ENCODE results near the gene PIBF1.
"Not testable (repeated sequence)": the region's sequence is repeated elsewhere in the genome, so short reads cannot be mapped to it uniquely, and the experiment has no call there.

The PIBF1 gene

DNA sequence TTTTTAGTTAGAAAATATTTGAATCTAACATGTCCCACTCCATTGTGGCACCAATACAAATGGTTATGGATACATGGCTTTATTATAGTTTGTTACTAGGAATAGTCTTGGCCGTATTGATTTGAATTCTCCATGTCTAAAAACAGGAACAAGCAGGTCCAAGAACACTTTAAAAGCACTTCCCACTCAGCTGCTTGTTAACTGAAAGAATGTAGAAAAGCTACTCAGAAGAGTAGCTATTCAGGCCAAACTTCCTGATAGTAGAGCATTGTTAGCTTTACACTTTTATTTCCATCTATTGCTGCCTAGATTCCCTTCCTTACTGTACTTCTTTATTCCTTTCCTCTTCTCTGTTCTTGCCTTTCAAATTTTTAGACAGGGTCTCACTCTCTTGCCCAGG lies 6.9 kb downstream of the PIBF1 start:
- no peak for DNase-seq
- no peaks in the 10 kb centered on the region for H3K4me1 ChIP-seq
- no peak overlapping the region for H3K4me3 ChIP-seq (ENCODE audit: low read depth, low read length)
- TF ChIP-seq, protein P1, sequence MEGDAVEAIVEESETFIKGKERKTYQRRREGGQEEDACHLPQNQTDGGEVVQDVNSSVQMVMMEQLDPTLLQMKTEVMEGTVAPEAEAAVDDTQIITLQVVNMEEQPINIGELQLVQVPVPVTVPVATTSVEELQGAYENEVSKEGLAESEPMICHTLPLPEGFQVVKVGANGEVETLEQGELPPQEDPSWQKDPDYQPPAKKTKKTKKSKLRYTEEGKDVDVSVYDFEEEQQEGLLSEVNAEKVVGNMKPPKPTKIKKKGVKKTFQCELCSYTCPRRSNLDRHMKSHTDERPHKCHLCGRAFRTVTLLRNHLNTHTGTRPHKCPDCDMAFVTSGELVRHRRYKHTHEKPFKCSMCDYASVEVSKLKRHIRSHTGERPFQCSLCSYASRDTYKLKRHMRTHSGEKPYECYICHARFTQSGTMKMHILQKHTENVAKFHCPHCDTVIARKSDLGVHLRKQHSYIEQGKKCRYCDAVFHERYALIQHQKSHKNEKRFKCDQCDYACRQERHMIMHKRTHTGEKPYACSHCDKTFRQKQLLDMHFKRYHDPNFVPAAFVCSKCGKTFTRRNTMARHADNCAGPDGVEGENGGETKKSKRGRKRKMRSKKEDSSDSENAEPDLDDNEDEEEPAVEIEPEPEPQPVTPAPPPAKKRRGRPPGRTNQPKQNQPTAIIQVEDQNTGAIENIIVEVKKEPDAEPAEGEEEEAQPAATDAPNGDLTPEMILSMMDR (IDR thresholded peaks at IDR 0.05; ENCODE audit: low read depth, low read length) = no peak
- H3K36me3 ChIP-seq = peaks cover 18% of the 10 kb centered on the region
- H3K27me3 ChIP-seq = no peaks in the 10 kb centered on the region
- no peaks in the 10 kb centered on the region for H3K9me3 ChIP-seq

DNA sequence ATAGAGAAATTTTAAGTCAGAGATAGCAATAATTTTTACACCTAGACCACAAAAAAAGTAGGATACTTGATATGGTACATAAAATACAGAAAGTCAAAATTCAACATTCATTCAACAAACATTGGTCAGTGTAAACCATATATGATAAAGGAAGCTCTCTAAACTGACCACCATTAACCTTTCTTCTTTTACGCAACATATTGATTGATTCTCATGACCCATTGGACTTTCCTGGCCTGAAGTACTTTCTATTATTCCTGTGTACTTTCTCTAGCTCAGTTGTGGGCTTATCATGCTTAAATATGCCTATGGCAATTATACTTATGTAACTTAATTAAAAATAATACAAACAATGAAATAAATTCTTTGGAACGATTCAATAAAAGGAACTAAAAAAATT lies 10.7 kb downstream of the PIBF1 start:
- no peak for DNase-seq

DNA sequence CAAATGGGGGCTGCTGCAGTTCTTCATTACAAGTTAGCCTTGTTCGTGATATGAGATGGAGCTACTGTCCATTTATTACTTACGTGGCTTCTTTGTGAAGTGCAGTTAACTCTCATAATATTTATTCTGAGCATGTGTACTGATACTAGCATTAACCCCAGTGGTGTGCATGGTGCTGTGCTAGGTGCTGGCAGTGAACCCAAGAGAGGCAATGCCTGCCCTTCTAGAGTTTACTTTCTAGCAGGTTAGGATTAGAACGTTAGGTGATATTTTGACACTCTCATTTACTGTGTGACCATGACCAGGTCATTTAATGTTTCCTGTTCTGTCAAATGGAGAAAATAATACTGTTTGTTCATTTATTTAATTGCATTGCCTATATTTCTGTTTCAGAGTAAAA lies 16.9 kb downstream of the PIBF1 start:
- no peak overlapping the region for H3K4me3 ChIP-seq (ENCODE audit: low read depth, low read length)
- TF ChIP-seq, protein P1 (IDR thresholded peaks at IDR 0.05; ENCODE audit: low read depth, low read length) = no peak
- DNase-seq = no peak
- H3K4me1 ChIP-seq = no peaks in the 10 kb centered on the region
- no peaks in the 10 kb centered on the region for H3K27me3 ChIP-seq
- no peaks in the 10 kb centered on the region for H3K9me3 ChIP-seq
- peaks cover 42% of the 10 kb centered on the region for H3K36me3 ChIP-seq

More for the DNA sequence above, 10.7 kb downstream of the PIBF1 start:
- Histone ChIP-seq H3K9me3 (no peaks in the 10 kb centered on the region), H3K27me3 (no peaks in the 10 kb centered on the region), H3K4me1 (no peaks in the 10 kb centered on the region), H3K4me3 (ENCODE audit: low read depth, low read length) (no peak overlapping the region), H3K36me3 (peaks cover 37% of the 10 kb centered on the region)
- TF ChIP-seq, protein P1 (IDR thresholded peaks at IDR 0.05; ENCODE audit: low read depth, low read length) = no peak

DNA sequence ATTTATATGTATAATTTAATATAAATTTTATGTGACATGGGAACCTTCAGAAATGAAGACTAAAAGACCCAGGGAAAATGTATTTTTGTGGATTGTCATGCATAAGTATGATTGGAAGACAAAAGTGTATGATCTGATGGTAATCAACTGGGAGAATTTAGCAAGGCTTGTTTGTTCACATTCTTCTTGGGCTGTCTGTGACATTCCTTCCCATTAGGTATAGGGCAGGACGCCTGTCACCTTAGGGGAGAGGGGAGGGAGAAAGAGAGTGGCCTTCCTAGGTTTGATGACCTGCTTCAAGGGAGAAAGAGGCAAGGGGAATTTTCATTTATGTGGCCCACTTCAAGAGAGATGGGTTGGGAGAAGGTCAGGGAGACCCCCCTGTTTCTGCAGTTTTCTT lies 22.4 kb downstream of the PIBF1 start:
- no peaks in the 10 kb centered on the region for H3K9me3 ChIP-seq
- DNase-seq = no peak
- H3K27me3 ChIP-seq = no peaks in the 10 kb centered on the region
- peaks cover 21% of the 10 kb centered on the region for H3K36me3 ChIP-seq
- H3K4me1 ChIP-seq = no peaks in the 10 kb centered on the region
- H3K4me3 ChIP-seq (ENCODE audit: low read depth, low read length) = no peak overlapping the region
- TF ChIP-seq, protein P1 (IDR thresholded peaks at IDR 0.05; ENCODE audit: low read depth, low read length) = no peak

DNA sequence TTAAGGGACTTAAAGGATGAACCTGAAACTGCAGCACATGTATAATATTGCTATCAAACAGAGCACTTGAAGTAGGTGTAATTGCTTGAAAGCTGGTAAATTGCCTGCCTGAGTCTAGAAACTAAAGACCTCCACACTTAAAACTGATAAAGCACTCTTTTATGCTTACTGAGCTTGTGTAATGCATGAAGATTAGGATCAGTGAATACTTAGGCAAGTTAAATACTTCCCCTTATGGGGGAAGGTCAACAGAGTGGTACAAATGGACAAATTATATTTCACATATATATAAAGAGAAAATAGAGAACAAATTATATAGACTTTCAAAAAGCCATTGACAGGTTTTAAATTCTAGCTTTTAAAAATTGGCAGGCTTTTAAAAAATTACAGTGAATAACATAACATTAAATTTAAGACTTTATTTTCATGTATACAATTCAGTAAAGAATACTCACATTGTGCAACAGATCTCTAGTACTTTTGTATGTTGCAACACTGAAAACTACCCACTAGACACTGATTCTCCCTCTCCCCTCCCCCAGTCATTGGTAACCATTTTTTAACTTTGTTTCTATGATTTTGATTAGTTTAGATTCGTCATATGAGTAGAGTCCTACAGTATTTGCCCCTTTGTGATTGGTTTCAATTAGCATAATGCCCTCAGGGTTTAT lies 23.9 kb downstream of the PIBF1 start:
- Histone ChIP-seq H3K27me3 (no peaks in the 10 kb centered on the region), H3K4me3 (ENCODE audit: low read depth, low read length) (no peak overlapping the region), H3K4me1 (no peaks in the 10 kb centered on the region), H3K36me3 (peaks cover 17% of the 10 kb centered on the region), H3K9me3 (no peaks in the 10 kb centered on the region)
- no peak for DNase-seq
- TF ChIP-seq, protein P1 (IDR thresholded peaks at IDR 0.05; ENCODE audit: low read depth, low read length) = no peak

DNA sequence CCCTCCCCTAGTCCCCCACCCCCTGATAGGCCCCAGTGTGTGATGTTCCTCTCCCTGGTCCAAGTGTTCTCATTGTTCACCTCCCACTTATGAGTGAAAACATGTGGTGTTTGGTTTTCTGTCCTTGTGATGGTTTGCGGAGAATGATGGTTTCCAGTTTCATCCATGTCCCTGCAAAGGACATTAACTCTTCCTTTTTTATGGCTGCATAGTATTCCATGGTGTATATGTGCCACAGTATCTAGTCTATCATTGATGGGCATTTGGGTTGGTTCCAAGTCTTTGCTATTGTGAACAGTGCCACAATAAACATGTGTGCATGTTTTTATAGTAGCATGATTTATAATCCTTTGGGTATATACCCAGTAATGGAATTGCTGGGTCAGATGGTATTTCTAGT lies 24.6 kb downstream of the PIBF1 start:
- not testable (repeated sequence) for H3K4me3 ChIP-seq (ENCODE audit: low read depth, low read length); H3K9me3 ChIP-seq; H3K27me3 ChIP-seq; H3K4me1 ChIP-seq; DNase-seq
- H3K36me3 ChIP-seq = peaks cover 17% of the 10 kb centered on the region

All from BE2C (cell line).